H9 (cell line): Measurements from ENCODE around the gene ARHGDIA. TPM values are rescaled to one million over a fixed set of nuclear protein-coding genes. Genes with fewer than 3 reads are reported as not detected.

ENCODE experiments used
- DNase-seq: peaks from one replicate; pipeline ENCODE4 v3.0.0-alpha.2; 2017
- H2AFZ ChIP-seq: one replicate; pipeline ENCODE4 v1.6.1; 2013; ENCODE audit warnings: mild to moderate bottlenecking, low read length, control low read depth, moderate library complexity
- H2AK5ac ChIP-seq: 2 replicates; pipeline ENCODE4 v1.6.1; 2013; ENCODE audit warnings: low read length, control low read depth, mixed read lengths; ENCODE audit not compliant: insufficient read length
- H2BK120ac ChIP-seq: one replicate; pipeline ENCODE4 v1.6.1; 2013; ENCODE audit warnings: low read depth, mild to moderate bottlenecking, low read length, control low read depth, inconsistent platforms; ENCODE audit not compliant: poor library complexity, severe bottlenecking
- H2BK12ac ChIP-seq: 2 replicates; pipeline ENCODE4 v1.6.1; 2013; ENCODE audit warnings: low read length, control low read depth, mixed read lengths, low read depth; ENCODE audit not compliant: insufficient read length
- H2BK15ac ChIP-seq: 2 replicates; pipeline ENCODE4 v1.6.1; 2013; ENCODE audit warnings: low read depth, low read length, control low read depth
- H2BK20ac ChIP-seq: one replicate; pipeline ENCODE4 v1.6.1; 2013; ENCODE audit warnings: low read depth, mild to moderate bottlenecking, low read length, control low read depth, inconsistent platforms; ENCODE audit not compliant: poor library complexity, severe bottlenecking
- H2BK5ac ChIP-seq: 2 replicates; pipeline ENCODE4 v1.6.1; 2013; ENCODE audit warnings: low read length, control low read depth, mixed read lengths; ENCODE audit not compliant: insufficient read length
- H3K14ac ChIP-seq: 2 replicates; pipeline ENCODE4 v1.6.1; 2013; ENCODE audit warnings: low read length, control low read depth; ENCODE audit not compliant: insufficient read depth
- H3K18ac ChIP-seq: 2 replicates; pipeline ENCODE4 v1.6.1; 2013; ENCODE audit warnings: low read depth, mild to moderate bottlenecking, mixed read lengths, low read length, control low read depth; ENCODE audit not compliant: insufficient read length
- H3K23ac ChIP-seq: 2 replicates; pipeline ENCODE4 v1.6.1; 2013; ENCODE audit warnings: low read length, control low read depth, mixed read lengths, low read depth; ENCODE audit not compliant: insufficient read length
- H3K23me2 ChIP-seq: 2 replicates; pipeline ENCODE4 v1.6.1; 2013; ENCODE audit warnings: low read depth, mild to moderate bottlenecking, mixed read lengths, low read length, control low read depth; ENCODE audit not compliant: insufficient read length, poor library complexity, severe bottlenecking
- H3K27ac ChIP-seq: 2 replicates; pipeline ENCODE4 v1.5.1; 2013; ENCODE audit warnings: low read length, control low read depth, mixed read lengths, low read depth; ENCODE audit not compliant: insufficient read length
- H3K27me3 ChIP-seq: 2 replicates; pipeline ENCODE4 v1.6.1; 2013; ENCODE audit warnings: low read length, control low read depth, inconsistent platforms; ENCODE audit not compliant: insufficient read depth
- H3K4ac ChIP-seq: 2 replicates; pipeline ENCODE4 v1.6.1; 2013; ENCODE audit warnings: low read depth, mild to moderate bottlenecking, control low read depth, inconsistent platforms, low read length, moderate library complexity
- H3K4me1 ChIP-seq: 2 replicates; pipeline ENCODE4 v1.6.1; 2013; ENCODE audit warnings: low read length, control low read depth, inconsistent platforms; ENCODE audit not compliant: insufficient read depth
- H3K4me2 ChIP-seq: 2 replicates; pipeline ENCODE4 v1.6.1; 2013; ENCODE audit warnings: low read length, control low read depth, mixed read lengths; ENCODE audit not compliant: insufficient read length, insufficient read depth
- H3K56ac ChIP-seq: 2 replicates; pipeline ENCODE4 v1.6.1; 2013; ENCODE audit warnings: low read depth, mild to moderate bottlenecking, mixed read lengths, low read length, control low read depth; ENCODE audit not compliant: insufficient read length
- H3K79me1 ChIP-seq: 2 replicates; pipeline ENCODE4 v1.6.1; 2013; ENCODE audit warnings: low read depth, mild to moderate bottlenecking, moderate library complexity, low read length, control low read depth, inconsistent platforms; ENCODE audit not compliant: insufficient read depth, poor library complexity, severe bottlenecking
- H3K79me2 ChIP-seq: 2 replicates; pipeline ENCODE4 v1.6.1; 2013; ENCODE audit warnings: low read length, control low read depth, inconsistent platforms; ENCODE audit not compliant: insufficient read depth
- H3K9ac ChIP-seq: 2 replicates; pipeline ENCODE4 v1.6.1; 2013; ENCODE audit warnings: low read length, control low read depth, mixed read lengths; ENCODE audit not compliant: insufficient read length; ENCODE audit errors: extremely low read depth
- H3K9me3 ChIP-seq: one replicate; pipeline ENCODE4 v1.6.1; 2013; ENCODE audit warnings: low read depth, low read length, inconsistent platforms; ENCODE audit not compliant: control insufficient read depth
- H3T11ph ChIP-seq: one replicate; pipeline ENCODE4 v1.6.1; 2013; ENCODE audit warnings: mild to moderate bottlenecking, low read length, control low read depth, inconsistent platforms
- H4K20me1 ChIP-seq: one replicate; pipeline ENCODE4 v1.6.1; 2013; ENCODE audit not compliant: control insufficient read depth, insufficient read length, insufficient read depth
- H4K5ac ChIP-seq: 2 replicates; pipeline ENCODE4 v1.6.1; 2013; ENCODE audit warnings: low read depth, mild to moderate bottlenecking, mixed read lengths, low read length, control low read depth; ENCODE audit not compliant: insufficient read length
- H4K8ac ChIP-seq: replicated peaks from 2 replicates; pipeline ENCODE4 v1.6.1; 2013; ENCODE audit warnings: low read length, control low read depth, mixed read lengths, low read depth; ENCODE audit not compliant: insufficient read length
- H4K91ac ChIP-seq: 2 replicates; pipeline ENCODE4 v1.6.1; 2013; ENCODE audit warnings: low read depth, mild to moderate bottlenecking, moderate library complexity, mixed read lengths, low read length, control low read depth; ENCODE audit not compliant: insufficient read length
- H3K27ac Mint-ChIP-seq, 3 experiments: 2 replicates in 2 of 3; 3 replicates in 1 of 3; pipeline ENCODE4 v1.8.0; 2020 to 2021; ENCODE audit warnings: mixed read lengths in 3 of 3, mild to moderate bottlenecking in 1 of 3, moderate library complexity in 1 of 3
- H3K27me3 Mint-ChIP-seq: 2 replicates; pipeline ENCODE4 v1.8.0; 2021; ENCODE audit warnings: low read depth, mild to moderate bottlenecking, moderate library complexity, mixed read lengths
- H3K36me3 Mint-ChIP-seq, 3 experiments: 2 replicates in 2 of 3; 3 replicates in 1 of 3; pipeline ENCODE4 v1.8.0; 2020 to 2021; ENCODE audit warnings: low read depth in 3 of 3, mixed read lengths in 3 of 3; ENCODE audit not compliant: insufficient read depth in 1 of 3
- H3K4me1 Mint-ChIP-seq, 2 experiments: 2 replicates each; pipeline ENCODE4 v1.8.0; 2020; ENCODE audit warnings: mixed read lengths in 2 of 2
- H3K4me3 Mint-ChIP-seq, 2 experiments: 2 replicates in 1 of 2; 3 replicates in 1 of 2; pipeline ENCODE4 v1.8.0; 2020 to 2021; ENCODE audit warnings: mild to moderate bottlenecking in 2 of 2, mixed read lengths in 2 of 2, moderate library complexity in 1 of 2
- H3K9me3 Mint-ChIP-seq, 2 experiments: 2 replicates in 1 of 2; 3 replicates in 1 of 2; pipeline ENCODE4 v1.8.0; 2020; ENCODE audit warnings: mild to moderate bottlenecking in 2 of 2, mixed read lengths in 2 of 2, moderate library complexity in 1 of 2
- WGBS: extraction: QIAGEN DNeasy Blood & Tissue Kit; methylation state at CpG from one replicate; pipeline ENCODE4 v1.1.7; 2013; ENCODE audit warnings: missing lambda C conversion rate, low lambda C conversion rate, mixed read lengths; ENCODE audit not compliant: insufficient read length; ENCODE audit errors: extremely low coverage; 5-methylcytosine and 5-hydroxymethylcytosine counted together
- total RNA-seq: library from RNA; stranded (reverse); gene quantifications from 2 replicates; pipeline ENCODE4 v1.2.1, GENCODE V29; 2021
- TF ChIP-seq, protein P1 (sequence below): fragments of 200-600 bp; sonication (generic); conservative IDR thresholded peaks from 3 replicates; pipeline ENCODE4 v1.8.0; 2021; ENCODE audit warnings: antibody characterized with exemption, mild to moderate bottlenecking

ARHGDIA gene
- total RNA-seq, 1 experiment from 2014 or later = 247 TPM

DNA sequence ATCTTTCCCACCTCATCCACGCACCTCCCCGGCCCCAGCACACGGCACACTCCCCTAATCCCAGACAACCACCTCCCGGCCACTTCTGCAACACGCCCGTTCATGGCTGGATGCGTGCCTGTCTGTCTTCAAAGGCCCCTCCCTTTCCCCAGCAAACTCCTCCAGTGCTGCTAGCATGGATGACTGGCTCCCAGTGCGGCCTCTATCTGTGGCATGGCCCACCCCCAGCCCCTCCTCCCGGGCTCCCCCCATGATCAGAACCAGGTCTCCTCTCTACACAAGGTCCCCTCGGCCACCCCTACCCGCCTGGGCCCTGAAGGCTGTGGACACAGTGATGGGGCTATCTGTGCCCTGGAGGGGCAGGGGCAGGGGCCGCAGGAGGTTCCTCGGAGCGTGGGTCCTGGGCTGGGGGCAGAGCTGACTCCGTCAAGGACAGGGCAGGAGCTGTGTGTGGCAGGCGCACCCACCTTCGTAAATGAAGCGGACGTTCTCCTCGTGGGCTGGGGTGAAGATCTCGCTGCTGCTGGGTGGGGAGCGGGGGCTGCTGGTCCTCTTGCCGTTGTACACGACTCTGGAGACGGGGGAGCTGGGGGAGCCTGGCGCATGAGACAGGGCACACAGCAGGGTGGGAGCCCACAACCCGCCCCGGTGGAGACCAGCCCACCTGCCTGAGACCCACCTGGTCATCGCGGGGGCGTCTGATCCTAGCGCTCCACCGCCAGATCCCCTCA lies 47.2 kb downstream of the ARHGDIA start:
- Mint-ChIP-seq H3K4me3 (no peak overlapping the region), H3K27me3 (no peaks in the 10 kb centered on the region; the same call in 1 of the 2 replicates)

More for the DNA sequence above, 47.2 kb downstream of the ARHGDIA start:
- Histone ChIP-seq H2AK5ac (no peak overlapping the region), H3K9me3 (no peaks in the 10 kb centered on the region), H3K18ac (no peak overlapping the region), H2BK20ac (no peak overlapping the region), H3K27me3 (no peaks in the 10 kb centered on the region), H3K27ac (no peak overlapping the region), H4K5ac (no peak overlapping the region), H3K23me2 (no peaks in the 10 kb centered on the region), H3K79me1 (peaks cover 3% of the 10 kb centered on the region), H3K14ac (no peak overlapping the region; the same call in 1 of the 2 replicates), H4K91ac (no peak overlapping the region), H4K20me1 (no peaks in the 10 kb centered on the region), H2BK120ac (no peak overlapping the region), H3K79me2 (peaks cover 2% of the 10 kb centered on the region; the same call in 1 of the 2 replicates), H4K8ac (no peak overlapping the region), H3K23ac (no peak overlapping the region), H3K4ac (no peak overlapping the region), H2BK15ac (no peak overlapping the region), H3K56ac (no peak overlapping the region), H2BK5ac (no peak overlapping the region), H3K4me2 (no peak overlapping the region), H3K4me1 (peaks cover 3% of the 10 kb centered on the region; the same call in 1 of the 2 replicates), H2BK12ac (no peak overlapping the region), H3T11ph (no peak overlapping the region), H3K9ac (no peak overlapping the region), H2AFZ (no peak overlapping the region)
- TF ChIP-seq, protein P1, sequence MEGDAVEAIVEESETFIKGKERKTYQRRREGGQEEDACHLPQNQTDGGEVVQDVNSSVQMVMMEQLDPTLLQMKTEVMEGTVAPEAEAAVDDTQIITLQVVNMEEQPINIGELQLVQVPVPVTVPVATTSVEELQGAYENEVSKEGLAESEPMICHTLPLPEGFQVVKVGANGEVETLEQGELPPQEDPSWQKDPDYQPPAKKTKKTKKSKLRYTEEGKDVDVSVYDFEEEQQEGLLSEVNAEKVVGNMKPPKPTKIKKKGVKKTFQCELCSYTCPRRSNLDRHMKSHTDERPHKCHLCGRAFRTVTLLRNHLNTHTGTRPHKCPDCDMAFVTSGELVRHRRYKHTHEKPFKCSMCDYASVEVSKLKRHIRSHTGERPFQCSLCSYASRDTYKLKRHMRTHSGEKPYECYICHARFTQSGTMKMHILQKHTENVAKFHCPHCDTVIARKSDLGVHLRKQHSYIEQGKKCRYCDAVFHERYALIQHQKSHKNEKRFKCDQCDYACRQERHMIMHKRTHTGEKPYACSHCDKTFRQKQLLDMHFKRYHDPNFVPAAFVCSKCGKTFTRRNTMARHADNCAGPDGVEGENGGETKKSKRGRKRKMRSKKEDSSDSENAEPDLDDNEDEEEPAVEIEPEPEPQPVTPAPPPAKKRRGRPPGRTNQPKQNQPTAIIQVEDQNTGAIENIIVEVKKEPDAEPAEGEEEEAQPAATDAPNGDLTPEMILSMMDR = no peak
- no CpG with 5 or more reads among the region's 33 CpGs for WGBS
- H3K36me3 Mint-ChIP-seq = peaks cover 0 to 5% (median 4%) of the 10 kb centered on the region in 3 experiments; a peak in 4 of 7 replicates
- peaks cover 10 to 20% of the 10 kb centered on the region in 2 experiments for H3K4me1 Mint-ChIP-seq
- no peak for DNase-seq
- peak overlapping the region in 2 of 3 experiments; percentile 41 to 64; a peak in 1 of 7 replicates for H3K27ac Mint-ChIP-seq
- H3K9me3 Mint-ChIP-seq = no peaks in the 10 kb centered on the region; a peak in 1 of 5 replicates
